Ramos (cell line): ENCODE measurements around the gene IGFL3.
"Not testable (repeated sequence)": the region's sequence is repeated elsewhere in the genome, so short reads cannot be mapped to it uniquely, and the experiment has no call there.

Experiments
- in situ Hi-C: fragments of 300-500 bp; cut with MboI; formaldehyde crosslinking; loops from one replicate; pipeline ENCODE4 v1.14.3; 2022; ENCODE audit warnings: low sequenced_read_pairs; ENCODE audit not compliant: unreplicated experiment

IGFL3 gene

DNA sequence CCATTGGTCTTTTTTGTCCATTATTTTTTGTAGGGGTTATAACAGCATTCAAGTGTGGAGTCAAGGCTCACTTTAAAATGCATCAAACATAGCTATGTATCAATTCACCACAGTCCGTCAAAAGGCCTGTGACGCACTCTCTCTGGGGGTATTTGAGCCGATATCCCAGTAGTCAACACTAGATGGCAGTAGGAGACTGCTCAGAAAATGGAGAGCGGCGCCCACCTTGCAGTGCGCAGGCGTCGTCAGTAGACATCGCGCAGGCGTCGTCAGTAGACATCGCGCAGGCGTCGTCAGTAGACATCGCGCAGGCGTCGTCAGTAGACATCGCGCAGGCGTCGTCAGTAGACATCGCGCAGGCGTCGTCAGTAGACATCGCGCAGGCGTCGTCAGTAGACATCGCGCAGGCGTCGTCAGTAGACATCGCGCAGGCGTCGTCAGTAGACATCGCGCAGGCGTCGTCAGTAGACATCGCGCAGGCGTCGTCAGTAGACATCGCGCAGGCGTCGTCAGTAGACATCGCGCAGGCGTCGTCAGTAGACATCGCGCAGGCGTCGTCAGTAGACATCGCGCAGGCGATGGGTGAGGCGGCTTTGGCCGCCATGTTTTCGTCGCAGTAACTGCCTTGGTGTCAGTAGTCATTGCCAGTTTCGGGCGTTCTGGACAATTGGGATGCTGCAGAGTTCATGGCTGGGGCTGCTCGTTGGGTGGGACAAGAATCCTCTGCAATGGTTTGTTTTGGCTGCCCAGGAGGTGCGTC lies 45.7 kb downstream of the IGFL3 start:
- in situ Hi-C loops, result not testable (repeated sequence)

DNA sequence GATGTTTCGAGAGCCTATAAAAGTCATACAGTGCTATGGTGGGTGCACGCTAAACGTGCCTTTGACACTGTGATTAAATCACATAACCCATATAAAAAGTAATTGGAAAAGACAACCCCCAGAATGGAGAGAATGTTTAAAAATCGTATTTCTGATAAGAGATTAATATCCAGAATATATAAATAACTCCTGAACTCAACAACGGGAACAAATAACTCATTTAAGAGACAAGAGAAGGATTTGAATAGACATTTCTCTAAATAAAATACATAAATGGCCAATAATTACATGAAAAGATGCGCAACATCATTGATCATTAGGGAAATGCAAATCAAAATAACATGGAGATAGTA lies 46.7 kb downstream of the IGFL3 start:
- in situ Hi-C loops, result no loop called here

GRCh38 chr19:46076951-46077814 lies 47.3 kb downstream of the IGFL3 start:
- in situ Hi-C loops, result no loop called here

- in situ Hi-C loops, result no loop called here
Measured at GRCh38 chr19:46076031-46076880, 48.2 kb downstream of the IGFL3 start.

DNA sequence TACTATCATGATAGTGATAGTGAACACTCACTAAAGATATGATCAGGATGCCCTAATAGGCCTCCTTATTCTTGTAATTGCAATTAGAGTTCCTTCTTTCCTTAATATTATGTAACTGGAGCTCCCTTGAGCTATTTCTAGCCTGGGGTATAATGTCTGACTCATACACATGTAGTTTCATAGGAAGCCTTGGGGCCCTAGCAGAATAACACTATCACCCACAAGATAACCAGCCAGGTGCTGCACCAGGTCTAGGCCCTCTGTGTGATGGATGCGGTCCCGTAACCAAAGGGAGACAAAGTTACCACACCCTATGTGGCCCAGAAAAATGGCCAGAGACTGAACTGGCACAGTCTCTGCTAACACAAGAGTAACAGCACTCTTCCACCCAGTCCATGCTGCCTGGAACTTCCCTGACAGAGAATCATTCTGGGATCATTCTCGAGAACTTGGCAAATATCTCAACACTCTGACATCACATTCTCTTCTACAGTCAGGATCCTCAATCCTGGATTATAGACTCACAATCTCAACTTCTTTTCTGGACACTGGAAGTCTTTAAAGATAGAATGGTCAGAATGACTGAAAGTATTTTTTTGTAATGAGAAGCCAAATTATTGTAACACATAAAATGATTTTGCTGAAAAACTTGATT lies 51.1 kb downstream of the IGFL3 start:
- in situ Hi-C loops, result no loop called here
